Central memory CD8-positive, alpha-beta T cell (primary cell): ENCODE measurements around the gene IGSF9B.

Experiments
- ATAC-seq: fragments of 150-1000 bp; cut with Tn5 transposase; replicated peaks from 2 replicates; pipeline ENCODE4 v1.10.0; 2022; ENCODE audit warnings: mild to moderate bottlenecking, moderate FRiP score, moderate number of reproducible peaks; ENCODE audit not compliant: poor library complexity, severe bottlenecking; ENCODE audit errors: extremely low read depth
- DNase-seq, 2 donors: peaks; one replicate each; pipeline ENCODE4 v3.0.0; 2021; ENCODE audit warnings: low spot score in 2 of 2
- H3K27ac Mint-ChIP-seq: one replicate; pipeline ENCODE4 v1.8.0; 2022; ENCODE audit warnings: low read depth, mild to moderate bottlenecking, moderate library complexity, mixed read lengths
- H3K27me3 Mint-ChIP-seq: one replicate; pipeline ENCODE4 v1.8.0; 2022; ENCODE audit warnings: mixed read lengths
- H3K36me3 Mint-ChIP-seq: one replicate; pipeline ENCODE4 v1.8.0; 2022; ENCODE audit warnings: mild to moderate bottlenecking, moderate library complexity, mixed read lengths; ENCODE audit not compliant: insufficient read depth
- H3K4me1 Mint-ChIP-seq: one replicate; pipeline ENCODE4 v1.8.0; 2022; ENCODE audit warnings: mixed read lengths
- H3K4me3 Mint-ChIP-seq: one replicate; pipeline ENCODE4 v1.8.0; 2022; ENCODE audit warnings: mild to moderate bottlenecking, moderate library complexity, mixed read lengths
- H3K9me3 Mint-ChIP-seq: one replicate; pipeline ENCODE4 v1.8.0; 2022; ENCODE audit warnings: mixed read lengths

IGSF9B gene

GRCh38 chr11:133993921-133994320, 37.2 kb upstream of the IGSF9B start:
- H3K36me3 Mint-ChIP-seq: peaks cover 2% of the 10 kb centered on the region
- ATAC-seq (no peak), DNase-seq (no peak)
- H3K27me3 Mint-ChIP-seq: peaks cover 58% of the 10 kb centered on the region
- H3K4me3 Mint-ChIP-seq: no peak overlapping the region
- no peak overlapping the region for H3K27ac Mint-ChIP-seq
- H3K4me1 Mint-ChIP-seq: no peaks in the 10 kb centered on the region
- H3K9me3 Mint-ChIP-seq: no peaks in the 10 kb centered on the region

- Mint-ChIP-seq H3K36me3 (peaks cover 2% of the 10 kb centered on the region), H3K27ac (no peak overlapping the region), H3K27me3 (peaks cover 60% of the 10 kb centered on the region), H3K4me1 (no peaks in the 10 kb centered on the region), H3K4me3 (no peak overlapping the region), H3K9me3 (no peaks in the 10 kb centered on the region)
- DNase-seq (no peak), ATAC-seq (no peak)
Observed at GRCh38 chr11:133993107-133993506, 36.3 kb upstream of the IGSF9B start.

- Mint-ChIP-seq H3K36me3 (no peaks in the 10 kb centered on the region), H3K4me3 (no peak overlapping the region), H3K27me3 (peaks cover 57% of the 10 kb centered on the region), H3K27ac (no peak overlapping the region), H3K4me1 (no peaks in the 10 kb centered on the region), H3K9me3 (no peaks in the 10 kb centered on the region)
- DNase-seq (no peak), ATAC-seq (no peak)
Observed at GRCh38 chr11:133992121-133992520, 35.4 kb upstream of the IGSF9B start.

GRCh38 chr11:133991101-133991500, 34.3 kb upstream of the IGSF9B start:
- H3K36me3 Mint-ChIP-seq: no peaks in the 10 kb centered on the region
- DNase-seq (no peak), ATAC-seq (no peak)
- H3K27ac Mint-ChIP-seq: no peak overlapping the region
- H3K9me3 Mint-ChIP-seq: no peaks in the 10 kb centered on the region
- no peaks in the 10 kb centered on the region for H3K4me1 Mint-ChIP-seq
- peaks cover 60% of the 10 kb centered on the region for H3K27me3 Mint-ChIP-seq
- no peak overlapping the region for H3K4me3 Mint-ChIP-seq

GRCh38 chr11:133990501-133990900, 33.7 kb upstream of the IGSF9B start:
- ATAC-seq: no peak
- Mint-ChIP-seq H3K4me1 (no peaks in the 10 kb centered on the region), H3K36me3 (no peaks in the 10 kb centered on the region), H3K4me3 (no peak overlapping the region), H3K27ac (no peak overlapping the region), H3K27me3 (peaks cover 65% of the 10 kb centered on the region), H3K9me3 (no peaks in the 10 kb centered on the region)
- DNase-seq: no peak

- no peak overlapping the region for H3K4me3 Mint-ChIP-seq
- no peaks in the 10 kb centered on the region for H3K4me1 Mint-ChIP-seq
- ATAC-seq (no peak), DNase-seq (no peak)
- no peaks in the 10 kb centered on the region for H3K9me3 Mint-ChIP-seq
- peaks cover 67% of the 10 kb centered on the region for H3K27me3 Mint-ChIP-seq
- no peak overlapping the region for H3K27ac Mint-ChIP-seq
- no peaks in the 10 kb centered on the region for H3K36me3 Mint-ChIP-seq
Observed at GRCh38 chr11:133988686-133989410, 32.1 kb upstream of the IGSF9B start.

GRCh38 chr11:133987171-133987570, 30.4 kb upstream of the IGSF9B start:
- no peak overlapping the region for H3K27ac Mint-ChIP-seq

GRCh38 chr11:133985981-133986944, 29.5 kb upstream of the IGSF9B start:
- no peak for DNase-seq
- no peak overlapping the region for H3K27ac Mint-ChIP-seq

More at GRCh38 chr11:133987171-133987570, 30.4 kb upstream of the IGSF9B start:
- Mint-ChIP-seq H3K4me3 (no peak overlapping the region), H3K36me3 (no peaks in the 10 kb centered on the region), H3K4me1 (no peaks in the 10 kb centered on the region), H3K9me3 (no peaks in the 10 kb centered on the region), H3K27me3 (peaks cover 74% of the 10 kb centered on the region)
- DNase-seq (no peak), ATAC-seq (no peak)

GRCh38 chr11:133984828-133985227, 28.1 kb upstream of the IGSF9B start:
- peaks cover 61% of the 10 kb centered on the region for H3K27me3 Mint-ChIP-seq
- DNase-seq: no peak
- no peak overlapping the region for H3K27ac Mint-ChIP-seq
- ATAC-seq: no peak
- H3K4me1 Mint-ChIP-seq: no peaks in the 10 kb centered on the region
- no peaks in the 10 kb centered on the region for H3K9me3 Mint-ChIP-seq
- no peak overlapping the region for H3K4me3 Mint-ChIP-seq
- no peaks in the 10 kb centered on the region for H3K36me3 Mint-ChIP-seq

More at GRCh38 chr11:133985981-133986944, 29.5 kb upstream of the IGSF9B start:
- Mint-ChIP-seq H3K9me3 (no peaks in the 10 kb centered on the region), H3K36me3 (no peaks in the 10 kb centered on the region), H3K4me1 (no peaks in the 10 kb centered on the region), H3K4me3 (no peak overlapping the region), H3K27me3 (peaks cover 74% of the 10 kb centered on the region)
- no peak for ATAC-seq

- Mint-ChIP-seq H3K4me3 (no peak overlapping the region), H3K4me1 (no peaks in the 10 kb centered on the region), H3K27ac (no peak overlapping the region), H3K9me3 (no peaks in the 10 kb centered on the region), H3K27me3 (peaks cover 51% of the 10 kb centered on the region), H3K36me3 (no peaks in the 10 kb centered on the region)
- no peak for DNase-seq
- no peak for ATAC-seq
Observed at GRCh38 chr11:133983660-133984316, 27.0 kb upstream of the IGSF9B start.

- Mint-ChIP-seq H3K36me3 (no peaks in the 10 kb centered on the region), H3K27me3 (peaks cover 46% of the 10 kb centered on the region), H3K27ac (no peak overlapping the region), H3K4me3 (no peak overlapping the region), H3K9me3 (no peaks in the 10 kb centered on the region), H3K4me1 (no peaks in the 10 kb centered on the region)
- no peak for ATAC-seq
- no peak for DNase-seq
Observed at GRCh38 chr11:133982876-133983275, 26.1 kb upstream of the IGSF9B start.

- Mint-ChIP-seq H3K4me3 (no peak overlapping the region), H3K9me3 (no peaks in the 10 kb centered on the region), H3K27me3 (peaks cover 48% of the 10 kb centered on the region), H3K4me1 (no peaks in the 10 kb centered on the region), H3K27ac (no peak overlapping the region), H3K36me3 (no peaks in the 10 kb centered on the region)
- DNase-seq: no peak
- no peak for ATAC-seq
Observed at GRCh38 chr11:133982151-133982550, 25.4 kb upstream of the IGSF9B start.
